GM18951 (cell line): ENCODE data around the gene ROS1.
"Not testable (repeated sequence)": the region's sequence is repeated elsewhere in the genome, so short reads cannot be mapped to it uniquely, and the experiment has no call there.

Source experiments
- POLR2A ChIP-seq: IDR thresholded peaks from 4 replicates; pipeline ENCODE4 v1.6.1; 2011; ENCODE audit warnings: mild to moderate bottlenecking; ENCODE audit not compliant: insufficient read length, insufficient read depth; ENCODE audit errors: extremely low read depth
- in situ Hi-C: fragments of 300-500 bp; cut with MboI; formaldehyde crosslinking; loops from one replicate; pipeline ENCODE4 v1.12.0; 2022; ENCODE audit warnings: low sequenced_read_pairs, mixed read lengths, inconsistent platforms; ENCODE audit not compliant: unreplicated experiment

ROS1 gene

GRCh38 chr6:117389227-117390057 lies 36.3 kb downstream of the ROS1 start:
- in situ Hi-C loops: no loop called here
- no peak for TF ChIP-seq POLR2A

DNA sequence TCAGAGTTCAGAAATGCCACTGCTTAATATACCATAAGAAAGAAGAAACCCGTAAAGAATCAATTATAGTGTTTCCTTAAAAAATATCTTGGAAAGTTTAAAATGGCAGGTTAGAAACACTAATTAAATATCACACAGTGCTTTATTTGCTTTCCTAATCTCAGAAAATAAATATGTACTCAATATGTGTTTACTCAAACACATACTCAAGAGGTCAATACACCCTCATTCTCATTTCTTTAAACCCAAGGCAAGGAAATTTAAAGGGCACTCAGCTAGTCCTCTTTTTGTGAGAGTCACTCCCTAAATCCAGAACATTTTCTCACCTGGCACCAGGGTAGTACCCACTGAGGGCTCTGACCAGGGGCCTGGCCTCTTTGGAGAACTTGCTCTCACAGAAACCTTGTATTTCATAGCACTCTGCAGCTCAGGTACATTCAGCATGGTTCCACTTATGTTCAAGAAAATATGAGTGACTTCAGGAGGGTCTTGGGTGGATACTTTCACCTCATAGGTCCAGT lies 38.2 kb downstream of the ROS1 start:
- no peak for TF ChIP-seq POLR2A
- in situ Hi-C loops: no loop called here

DNA sequence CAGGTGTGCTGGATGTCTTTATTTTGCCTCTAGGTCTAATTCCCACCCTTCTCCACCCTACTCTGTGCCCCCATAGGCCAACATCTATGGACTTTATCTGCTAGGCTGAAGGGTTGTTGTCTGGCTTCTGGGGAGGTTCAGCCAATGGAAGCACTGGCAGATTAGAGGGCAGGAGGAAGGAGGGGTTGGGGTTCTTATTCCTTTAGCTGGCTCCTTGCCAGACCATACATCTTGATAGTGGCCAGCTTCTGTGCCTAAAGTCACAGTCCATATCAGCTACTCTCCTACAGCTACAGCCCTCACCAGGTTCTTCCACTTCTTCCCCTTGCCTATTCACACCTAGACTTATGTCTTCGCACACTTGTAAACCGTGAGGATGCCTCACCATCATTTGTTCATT lies 41.1 kb downstream of the ROS1 start:
- TF ChIP-seq POLR2A: no peak
- in situ Hi-C loops: no loop called here

GRCh38 chr6:117381749-117382148 lies 44.0 kb downstream of the ROS1 start:
- TF ChIP-seq POLR2A: no peak
- in situ Hi-C loops: no loop called here

DNA sequence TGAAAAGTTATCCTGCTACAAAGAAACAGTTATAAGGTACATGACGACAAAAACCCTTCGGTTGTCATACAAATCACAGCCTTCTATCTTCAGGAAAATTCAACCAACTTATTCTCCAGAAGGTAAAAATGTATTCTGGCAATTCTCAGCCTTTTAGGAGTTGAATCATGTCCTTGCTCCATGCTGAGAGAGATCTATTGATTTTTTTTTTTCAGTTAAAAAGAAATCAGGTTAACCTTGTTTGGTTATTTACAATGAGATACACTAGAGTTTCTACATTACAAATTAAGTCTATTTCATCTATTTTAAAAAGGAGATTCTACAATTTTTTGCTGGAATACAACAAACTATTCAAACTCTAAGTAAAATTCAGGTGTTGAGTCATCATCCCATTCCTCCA lies 45.4 kb downstream of the ROS1 start:
- in situ Hi-C loops: no loop called here

GRCh38 chr6:117375446-117375845 lies 50.3 kb downstream of the ROS1 start:
- in situ Hi-C loops: no loop called here
- TF ChIP-seq POLR2A: no peak

More for the DNA sequence above, 45.4 kb downstream of the ROS1 start:
- no peak for TF ChIP-seq POLR2A

DNA sequence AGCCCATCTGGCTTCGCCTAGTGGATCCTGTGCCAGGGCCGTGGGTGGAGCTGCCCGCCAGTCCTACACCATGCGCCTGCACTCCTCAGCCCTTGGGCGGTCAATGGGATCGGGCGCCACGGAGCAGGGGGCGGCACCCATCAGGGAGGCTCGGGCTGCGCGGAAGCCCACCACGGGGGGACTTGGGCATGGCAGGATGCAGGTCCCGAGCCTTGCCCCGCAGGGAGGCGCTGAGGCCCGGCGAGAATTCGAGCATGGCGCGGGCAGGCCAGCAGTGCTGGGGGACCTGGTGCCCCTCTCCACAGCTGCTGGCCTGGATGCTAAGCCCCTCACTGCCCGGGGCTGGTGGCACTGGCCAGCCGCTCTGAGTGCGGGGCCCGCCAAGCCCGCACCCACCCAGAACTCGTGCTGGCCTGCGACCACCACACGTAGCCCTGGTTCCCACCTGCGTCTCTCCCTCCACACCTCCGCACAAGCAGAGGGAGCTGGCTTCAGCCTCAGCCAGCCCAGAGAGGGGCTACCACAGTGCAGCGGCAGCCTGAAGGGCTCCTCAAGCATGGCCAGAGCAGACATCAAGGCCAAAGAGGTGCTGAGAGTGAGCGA lies 52.4 kb downstream of the ROS1 start:
- no peak for TF ChIP-seq POLR2A
- in situ Hi-C loops: no loop called here

DNA sequence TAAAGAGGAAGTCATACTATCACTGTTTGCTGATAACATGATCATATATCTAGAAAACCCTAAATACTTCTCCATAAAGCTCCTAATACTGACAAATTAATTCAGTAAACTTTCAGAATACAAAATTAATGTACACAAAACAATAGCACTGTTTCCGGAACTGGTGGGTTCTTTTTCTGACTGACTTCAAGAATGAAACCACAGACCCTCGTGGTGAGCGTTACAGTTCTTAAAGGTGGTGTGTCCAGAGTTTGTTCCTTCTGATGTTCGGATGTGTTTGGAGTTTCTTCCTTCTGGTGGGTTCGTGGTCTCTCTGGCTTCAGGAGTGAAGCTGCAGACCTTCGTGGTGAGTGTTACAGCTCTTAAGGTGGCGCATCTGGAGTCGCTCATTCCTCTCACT lies 53.5 kb downstream of the ROS1 start:
- in situ Hi-C loops: not testable (repeated sequence)

DNA sequence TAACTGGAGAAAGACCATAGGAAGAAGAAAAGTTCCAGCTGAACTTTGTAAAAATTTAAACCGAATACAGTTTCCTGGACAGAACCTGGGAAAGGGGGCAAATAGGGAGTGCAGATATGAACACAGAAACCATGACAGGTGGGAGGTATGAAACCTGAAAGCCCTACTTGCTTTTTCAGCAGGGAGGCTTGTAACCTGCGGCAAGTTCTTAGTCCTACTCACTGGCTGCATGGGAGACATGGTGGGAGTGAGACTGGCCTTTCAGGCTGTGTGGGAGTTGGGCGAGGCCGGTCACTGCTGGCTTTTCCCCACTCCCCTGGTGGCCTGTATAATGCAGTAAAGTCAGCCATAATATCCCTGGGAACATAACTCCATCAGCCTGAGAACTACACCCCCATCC lies 54.2 kb downstream of the ROS1 start:
- in situ Hi-C loops: no loop called here
- no peak for TF ChIP-seq POLR2A

DNA sequence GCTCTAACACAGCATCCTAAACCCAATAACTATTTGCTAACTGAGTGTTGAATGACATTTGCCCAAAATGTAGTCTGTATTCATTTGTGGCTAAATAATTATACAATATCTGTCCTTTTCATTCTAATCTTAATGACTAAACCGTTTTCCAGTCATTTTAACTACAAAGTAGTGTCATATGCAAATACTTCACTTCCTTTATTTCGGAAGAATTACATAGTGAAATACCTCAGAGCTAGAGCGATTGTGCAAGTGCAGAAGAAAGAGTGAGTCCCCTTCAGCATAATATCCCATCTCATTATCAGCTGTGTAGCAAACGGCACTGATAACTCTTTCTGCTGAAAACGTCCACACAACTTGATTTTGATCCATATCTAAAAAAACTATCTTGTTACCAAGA lies 66.2 kb downstream of the ROS1 start:
- TF ChIP-seq POLR2A: no peak
- in situ Hi-C loops: no loop called here

- in situ Hi-C loops: no loop called here
- TF ChIP-seq POLR2A: no peak
Observed at GRCh38 chr6:117354671-117355070, 71.1 kb downstream of the ROS1 start.

DNA sequence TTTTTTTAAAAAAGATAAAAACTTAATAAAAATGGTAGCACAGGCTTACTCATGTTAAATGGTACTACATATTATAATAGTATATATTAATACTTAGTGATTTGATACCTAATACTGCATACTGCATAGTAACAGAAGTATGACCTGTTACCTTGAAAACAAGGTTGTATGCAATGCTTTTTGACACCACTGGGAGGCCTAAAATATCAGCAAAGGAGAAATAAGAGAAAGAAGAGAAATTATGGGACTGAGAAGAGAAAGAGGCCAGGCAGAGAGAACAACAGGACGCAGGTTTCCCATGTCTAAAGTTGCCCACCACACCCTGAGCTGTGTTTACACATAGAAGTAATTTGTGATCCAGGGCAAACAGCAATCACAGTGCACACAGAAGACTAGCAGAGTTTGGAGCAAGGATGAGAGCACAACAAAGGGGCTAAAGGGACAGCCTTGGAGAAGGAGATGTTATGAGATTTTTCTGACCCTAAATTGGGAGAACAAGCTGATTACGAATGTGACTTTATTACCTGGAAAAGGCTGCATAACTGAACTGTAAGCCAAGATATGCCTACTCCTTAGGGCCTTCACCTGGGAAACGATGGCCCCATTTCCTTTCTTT lies 73.2 kb downstream of the ROS1 start:
- TF ChIP-seq POLR2A: no peak
- in situ Hi-C loops: no loop called here

GRCh38 chr6:117351521-117351920 lies 74.2 kb downstream of the ROS1 start:
- in situ Hi-C loops: no loop called here
- no peak for TF ChIP-seq POLR2A
